Adrenal gland (tissue), 5 donors: ENCODE results near the gene MRC2.

Source experiments
- CTCF ChIP-seq, 6 experiments: fragments of 450-650 bp in 4 of 6; fragments of 200-600 bp in 2 of 6; sonication (generic) in 1 of 6; IDR thresholded peaks; 1 replicate in 5 of 6; 2 replicates in 1 of 6; pipeline versions ENCODE4 v1.5.1 to v1.8.0; 2016 to 2021; ENCODE audit warnings: antibody characterized with exemption in 6 of 6, mild to moderate bottlenecking in 2 of 6, moderate library complexity in 1 of 6
- POLR2A ChIP-seq, 2 donors: fragments of 450-650 bp; IDR thresholded peaks; one replicate each; pipeline ENCODE4 v1.6.1; 2017; ENCODE audit warnings: antibody characterized with exemption in 2 of 2, mild to moderate bottlenecking in 2 of 2, moderate library complexity in 1 of 2
- donor health status: DM: no; HTN: no; CAD: no.

GRCh38 chr17:62680541-62681052, 53.1 kb downstream of the MRC2 start:
- TF ChIP-seq CTCF (IDR thresholded peaks at IDR 0.05) (no peak), POLR2A (IDR thresholded peaks at IDR 0.05) (no peak)
